Keratinocyte (primary cell): ENCODE data around the gene MRPS16.

Experiments
- CTCF ChIP-seq, 3 experiments: IDR thresholded peaks in 1 of 3; conservative IDR thresholded peaks in 1 of 3; optimal IDR thresholded peaks in 1 of 3; 2 replicates in 2 of 3; 3 replicates in 1 of 3; pipeline versions ENCODE3 to v1.5.1; 2011; ENCODE audit warnings: low read length in 3 of 3, mild to moderate bottlenecking in 3 of 3, moderate library complexity in 2 of 3, control low read depth in 1 of 3, inconsistent platforms in 1 of 3; ENCODE audit not compliant: insufficient read depth in 2 of 3; ENCODE audit errors: extremely low read depth in 1 of 3
- EZH2 ChIP-seq: IDR thresholded peaks from one replicate; pipeline ENCODE4 v1.6.1; 2012; ENCODE audit warnings: inconsistent platforms, mild to moderate bottlenecking, low read length, moderate library complexity

DNA sequence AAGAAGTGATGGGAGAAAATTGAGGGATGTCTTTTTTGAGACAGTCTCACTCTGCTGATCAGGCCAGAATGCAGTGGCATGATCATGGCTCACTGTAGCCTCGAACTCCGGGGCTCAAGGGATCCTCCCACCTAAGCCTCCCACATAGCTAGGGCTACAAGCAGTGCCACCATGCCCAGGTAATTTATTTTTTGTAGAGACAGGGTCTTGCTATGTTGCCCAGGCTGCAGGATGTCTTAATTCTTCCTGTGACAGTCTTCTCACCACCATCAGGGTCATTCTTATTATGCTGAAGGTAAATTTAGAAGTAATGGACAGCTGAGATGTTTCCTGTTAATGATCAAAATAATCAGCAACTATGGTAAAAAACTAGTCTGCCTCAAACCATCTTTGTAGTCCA, 12.5 kb downstream of the MRPS16 start:
- TF ChIP-seq CTCF (optimal IDR thresholded peaks at IDR 0.05 in 1 of 3, IDR thresholded peaks at IDR 0.05 in 1 of 3, conservative IDR thresholded peaks at IDR 0.05 in 1 of 3; ENCODE audit: extremely low read depth in 1 of 3, insufficient read depth in 2 of 3, low read length in 3 of 3), result no peak
- TF ChIP-seq EZH2, result no peak
